Left forelimb (tissue), 1 donor: Measurements from ENCODE around the gene PCDHGA11.
"Not testable (repeated sequence)": the region's sequence is repeated elsewhere in the genome, so short reads cannot be mapped to it uniquely, and the experiment has no call there.

Experiments used
- DNase-seq: peaks from one replicate; pipeline ENCODE4 v3.0.0-alpha.2; 2018; ENCODE audit warnings: low spot score

PCDHGA11 gene

DNA sequence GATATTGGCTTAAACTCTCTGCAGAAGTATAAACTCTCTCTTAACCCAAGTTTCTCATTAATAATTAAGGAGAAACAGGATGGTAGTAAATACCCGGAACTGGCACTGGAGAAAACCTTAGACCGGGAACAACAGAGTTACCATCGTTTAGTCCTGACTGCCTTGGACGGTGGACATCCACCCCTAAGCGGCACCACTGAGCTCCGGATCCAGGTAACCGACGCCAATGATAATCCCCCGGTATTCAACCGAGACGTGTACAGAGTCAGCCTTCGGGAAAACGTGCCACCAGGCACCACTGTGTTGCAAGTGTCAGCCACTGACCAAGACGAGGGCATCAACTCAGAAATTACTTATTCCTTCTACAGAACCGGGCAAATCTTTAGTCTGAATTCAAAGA is 22.2 kb upstream of the PCDHGA11 start:
- DNase-seq, result no peak

DNA sequence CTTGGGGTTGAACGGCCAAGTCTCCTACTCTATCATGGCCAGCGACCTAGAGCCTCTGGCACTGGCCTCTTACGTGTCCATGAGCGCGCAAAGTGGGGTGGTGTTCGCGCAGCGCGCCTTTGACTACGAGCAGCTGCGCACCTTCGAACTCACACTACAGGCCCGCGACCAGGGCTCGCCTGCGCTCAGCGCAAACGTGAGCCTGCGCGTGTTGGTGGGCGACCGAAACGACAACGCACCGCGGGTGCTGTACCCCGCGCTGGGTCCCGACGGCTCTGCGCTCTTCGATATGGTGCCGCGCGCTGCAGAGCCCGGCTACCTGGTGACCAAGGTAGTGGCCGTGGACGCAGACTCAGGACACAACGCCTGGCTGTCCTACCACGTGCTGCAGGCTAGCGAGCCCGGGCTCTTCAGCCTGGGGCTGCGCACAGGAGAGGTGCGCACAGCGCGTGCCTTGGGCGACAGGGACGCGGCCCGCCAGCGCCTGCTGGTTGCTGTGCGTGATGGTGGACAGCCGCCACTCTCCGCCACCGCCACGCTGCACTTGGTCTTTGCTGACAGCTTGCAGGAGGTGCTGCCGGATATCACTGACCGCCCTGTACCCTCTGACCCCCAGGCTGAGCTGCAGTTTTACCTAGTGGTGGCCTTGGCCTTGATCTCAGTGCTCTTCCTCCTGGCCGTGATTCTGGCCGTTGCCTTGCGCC is 21.1 kb upstream of the PCDHGA11 start:
- no peak for DNase-seq

DNA sequence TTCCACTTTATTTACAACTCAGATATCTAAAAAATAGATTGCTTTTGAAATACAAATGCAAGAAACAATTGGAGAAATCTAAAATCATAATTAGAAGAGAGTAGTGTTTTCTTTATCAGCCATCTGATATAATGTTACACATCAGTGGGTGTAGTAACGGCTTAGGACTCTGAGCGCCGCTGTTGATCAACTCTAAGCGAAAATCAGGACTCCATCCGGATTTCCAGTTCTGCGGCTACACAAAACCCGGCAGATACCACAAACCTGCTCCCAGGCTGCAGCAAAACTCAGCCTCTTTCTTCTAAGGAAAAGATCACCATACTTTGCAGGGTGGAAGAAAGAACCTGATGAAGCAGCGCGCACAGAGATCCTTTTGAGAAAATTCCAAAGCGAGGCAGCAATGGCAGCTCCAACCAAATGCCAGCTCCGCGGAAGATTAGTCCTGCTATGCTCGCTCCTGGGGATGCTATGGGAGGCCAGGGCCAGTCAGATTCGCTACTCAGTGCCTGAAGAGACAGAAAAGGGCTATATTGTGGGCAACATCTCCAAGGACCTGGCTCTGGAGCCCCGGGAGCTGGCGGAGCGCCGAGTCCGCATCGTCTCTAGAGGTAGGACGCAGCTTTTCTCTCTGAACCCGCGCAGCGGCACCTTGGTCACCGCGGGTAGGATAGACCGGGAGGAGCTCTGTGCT is 18.2 kb upstream of the PCDHGA11 start, which contains the start of gene PCDHGA9:
PCDHGA9 (plus strand) TSS at position 226 of the 691 bp plus-strand sequence; CDS start at position 401, 175 bp downstream.
- no peak for DNase-seq

DNA sequence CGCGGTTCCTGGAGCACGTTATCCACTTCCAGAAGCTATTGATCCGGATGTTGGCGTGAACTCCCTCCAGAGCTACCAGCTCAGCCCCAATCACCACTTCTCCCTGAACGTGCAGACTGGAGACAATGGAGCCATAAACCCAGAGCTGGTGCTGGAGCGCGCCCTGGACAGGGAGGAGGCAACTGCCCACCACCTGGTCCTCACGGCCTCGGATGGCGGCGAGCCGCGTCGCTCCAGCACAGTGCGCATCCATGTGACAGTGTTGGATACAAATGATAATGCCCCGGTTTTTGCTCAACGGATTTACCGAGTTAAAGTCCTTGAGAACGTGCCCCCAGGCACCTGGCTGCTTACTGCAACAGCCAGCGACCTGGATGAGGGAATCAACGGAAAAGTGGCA is 17.5 kb upstream of the PCDHGA11 start:
- DNase-seq, result no peak

DNA sequence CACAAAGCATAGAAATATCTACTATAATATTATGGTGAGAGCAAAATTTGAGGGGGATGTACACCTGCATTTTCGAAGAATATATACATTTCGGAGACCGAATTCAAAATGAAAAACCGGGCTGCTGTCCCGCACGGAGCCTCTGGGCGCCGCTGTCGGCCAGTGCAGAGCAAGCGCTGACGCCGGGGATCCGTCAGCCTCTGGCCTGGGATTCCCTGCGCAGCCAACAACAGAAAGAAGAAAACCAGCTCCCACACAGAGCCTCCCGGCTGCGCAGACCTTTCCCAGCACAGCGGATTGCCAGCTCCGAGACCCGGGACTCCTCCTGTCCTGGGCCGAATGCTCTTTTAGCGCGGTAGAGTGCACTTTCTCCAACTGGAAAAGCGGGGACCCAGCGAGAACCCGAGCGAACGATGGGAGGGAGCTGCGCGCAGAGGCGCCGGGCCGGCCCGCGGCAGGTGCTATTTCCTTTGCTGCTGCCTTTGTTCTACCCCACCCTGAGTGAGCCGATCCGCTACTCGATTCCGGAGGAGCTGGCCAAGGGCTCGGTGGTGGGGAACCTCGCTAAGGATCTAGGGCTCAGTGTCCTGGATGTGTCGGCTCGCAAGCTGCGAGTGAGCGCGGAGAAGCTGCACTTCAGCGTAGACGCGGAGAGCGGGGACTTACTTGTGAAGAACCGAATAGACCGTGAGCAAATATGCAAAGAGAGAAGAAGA is 12.9 kb upstream of the PCDHGA11 start, which contains the start of gene PCDHGB6:
PCDHGB6 (plus strand) TSS at position 232 of the 716 bp plus-strand sequence; CDS start at position 414, 182 bp downstream.
- DNase-seq, result not testable (repeated sequence)

DNA sequence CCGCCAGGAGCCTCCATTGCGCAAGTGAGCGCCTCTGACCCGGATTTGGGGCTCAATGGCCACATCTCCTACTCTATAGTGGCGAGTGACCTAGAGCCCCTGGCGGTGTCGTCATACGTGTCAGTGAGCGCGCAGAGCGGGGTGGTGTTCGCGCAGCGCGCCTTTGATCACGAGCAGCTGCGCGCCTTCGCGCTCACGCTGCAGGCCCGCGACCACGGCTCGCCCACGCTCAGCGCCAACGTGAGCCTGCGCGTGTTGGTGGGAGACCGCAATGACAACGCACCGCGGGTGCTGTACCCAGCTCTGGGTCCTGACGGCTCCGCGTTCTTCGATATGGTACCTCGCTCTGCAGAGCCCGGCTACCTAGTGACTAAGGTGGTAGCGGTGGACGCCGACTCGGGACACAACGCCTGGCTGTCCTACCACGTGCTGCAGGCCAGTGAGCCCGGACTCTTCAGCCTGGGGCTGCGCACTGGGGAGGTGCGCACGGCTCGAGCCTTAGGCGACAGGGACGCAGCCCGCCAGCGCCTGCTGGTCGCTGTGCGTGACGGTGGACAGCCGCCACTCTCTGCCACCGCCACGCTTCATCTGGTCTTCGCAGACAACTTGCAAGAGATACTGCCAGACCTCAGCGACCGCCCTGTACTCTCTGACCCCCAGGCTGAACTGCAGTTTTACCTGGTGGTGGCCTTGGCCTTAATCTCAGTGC is 11.1 kb upstream of the PCDHGA11 start:
- DNase-seq, result no peak

DNA sequence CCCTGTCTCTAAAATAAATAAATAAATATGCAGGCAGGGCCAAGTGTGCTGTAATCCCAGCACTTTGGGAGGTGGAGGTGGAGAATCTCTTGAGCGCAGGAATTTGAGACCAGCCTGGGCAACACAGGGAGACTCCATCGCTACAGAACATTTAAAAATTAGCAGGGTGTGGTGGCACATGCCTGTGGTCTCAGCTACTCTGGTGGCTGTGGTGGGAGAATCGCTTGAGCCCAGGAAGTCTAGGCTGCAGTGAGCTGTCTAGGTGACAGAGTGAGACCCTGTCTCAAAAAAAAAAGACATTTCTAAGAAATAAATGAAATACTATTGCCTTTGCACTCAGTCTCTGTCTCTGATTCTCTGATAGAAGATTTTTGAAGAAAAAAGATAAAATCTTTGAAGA is 9.3 kb upstream of the PCDHGA11 start:
- no peak for DNase-seq

DNA sequence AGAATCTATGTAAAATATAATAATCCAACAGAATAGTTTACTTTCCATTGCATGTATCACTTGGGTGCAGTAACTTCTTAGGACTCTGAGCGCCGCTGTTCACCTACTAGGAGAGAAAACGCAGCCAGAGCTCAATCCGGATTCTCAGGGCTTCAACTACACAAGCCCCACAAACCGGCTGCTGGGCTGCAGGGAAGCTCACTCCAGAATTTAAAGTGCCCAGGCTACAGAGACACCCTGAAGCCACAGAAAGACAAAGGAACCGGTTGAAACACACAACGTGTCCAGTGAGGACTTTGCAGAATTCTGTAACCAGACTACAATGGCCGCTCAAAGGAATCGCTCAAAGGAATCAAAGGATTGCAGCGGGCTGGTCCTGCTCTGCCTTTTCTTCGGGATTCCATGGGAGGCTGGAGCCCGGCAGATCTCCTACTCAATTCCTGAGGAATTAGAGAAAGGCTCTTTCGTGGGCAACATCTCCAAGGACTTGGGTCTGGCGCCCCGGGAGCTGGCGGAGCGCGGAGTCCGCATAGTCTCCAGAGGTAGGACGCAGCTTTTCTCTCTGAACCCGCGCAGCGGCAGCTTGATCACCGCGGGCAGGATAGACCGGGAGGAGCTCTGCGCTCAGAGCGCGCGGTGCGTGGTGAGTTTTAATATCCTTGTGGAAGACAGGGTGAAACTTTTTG is 7.9 kb upstream of the PCDHGA11 start, which contains the start of gene PCDHGA10:
PCDHGA10 (plus strand) TSS at position 134 of the 686 bp plus-strand sequence; CDS start at position 323, 189 bp downstream.
- no peak for DNase-seq

DNA sequence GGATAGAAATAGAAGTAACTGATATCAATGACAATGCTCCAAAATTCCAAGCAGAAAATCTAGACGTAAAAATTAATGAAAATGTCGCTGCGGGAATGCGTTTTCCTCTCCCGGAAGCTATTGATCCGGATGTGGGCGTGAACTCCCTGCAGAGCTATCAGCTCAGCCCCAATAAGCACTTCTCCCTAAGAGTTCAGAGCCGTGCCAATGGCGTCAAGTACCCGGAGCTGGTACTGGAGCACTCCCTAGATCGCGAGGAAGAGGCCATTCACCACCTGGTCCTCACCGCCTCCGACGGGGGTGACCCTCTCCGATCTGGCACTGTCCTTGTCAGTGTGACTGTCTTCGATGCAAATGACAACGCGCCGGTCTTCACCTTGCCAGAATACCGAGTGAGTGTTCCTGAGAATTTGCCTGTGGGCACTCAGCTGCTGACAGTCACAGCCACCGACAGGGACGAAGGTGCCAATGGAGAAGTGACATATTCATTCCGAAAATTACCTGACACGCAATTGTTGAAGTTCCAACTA is 7.2 kb upstream of the PCDHGA11 start:
- no peak for DNase-seq

DNA sequence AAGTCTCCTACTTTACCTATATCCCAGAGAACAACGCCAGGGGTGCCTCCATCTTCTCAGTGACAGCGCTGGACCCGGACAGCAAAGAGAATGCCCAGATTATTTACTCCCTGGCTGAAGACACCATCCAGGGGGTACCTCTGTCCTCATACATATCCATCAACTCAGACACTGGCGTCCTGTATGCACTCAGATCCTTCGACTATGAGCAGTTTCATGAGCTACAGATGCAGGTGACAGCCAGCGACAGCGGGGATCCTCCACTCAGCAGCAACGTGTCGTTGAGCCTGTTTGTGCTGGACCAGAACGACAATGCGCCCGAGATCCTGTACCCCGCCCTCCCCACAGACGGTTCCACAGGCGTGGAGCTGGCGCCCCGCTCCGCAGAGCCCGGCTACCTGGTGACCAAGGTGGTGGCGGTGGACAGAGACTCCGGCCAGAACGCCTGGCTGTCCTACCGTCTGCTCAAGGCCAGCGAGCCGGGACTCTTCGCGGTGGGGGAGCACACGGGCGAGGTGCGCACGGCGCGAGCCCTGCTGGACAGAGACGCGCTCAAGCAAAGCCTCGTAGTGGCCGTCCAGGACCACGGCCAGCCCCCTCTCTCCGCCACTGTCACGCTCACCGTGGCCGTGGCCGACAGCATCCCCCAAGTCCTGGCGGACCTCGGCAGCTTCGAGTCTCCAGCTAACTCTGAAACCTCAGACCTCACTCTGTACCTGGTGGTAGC is 6.1 kb upstream of the PCDHGA11 start:
- DNase-seq, result not testable (repeated sequence)

DNA sequence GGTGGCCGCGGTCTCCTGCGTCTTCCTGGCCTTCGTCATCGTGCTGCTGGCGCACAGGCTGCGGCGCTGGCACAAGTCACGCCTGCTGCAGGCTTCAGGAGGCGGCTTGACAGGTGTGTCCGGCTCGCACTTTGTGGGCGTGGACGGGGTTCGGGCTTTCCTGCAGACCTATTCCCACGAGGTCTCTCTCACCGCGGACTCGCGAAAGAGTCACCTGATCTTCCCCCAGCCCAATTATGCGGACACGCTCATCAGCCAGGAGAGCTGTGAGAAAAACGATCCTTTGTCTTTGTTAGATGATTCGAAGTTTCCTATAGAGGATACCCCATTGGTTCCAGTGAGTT is 5.6 kb upstream of the PCDHGA11 start:
- not testable (repeated sequence) for DNase-seq

DNA sequence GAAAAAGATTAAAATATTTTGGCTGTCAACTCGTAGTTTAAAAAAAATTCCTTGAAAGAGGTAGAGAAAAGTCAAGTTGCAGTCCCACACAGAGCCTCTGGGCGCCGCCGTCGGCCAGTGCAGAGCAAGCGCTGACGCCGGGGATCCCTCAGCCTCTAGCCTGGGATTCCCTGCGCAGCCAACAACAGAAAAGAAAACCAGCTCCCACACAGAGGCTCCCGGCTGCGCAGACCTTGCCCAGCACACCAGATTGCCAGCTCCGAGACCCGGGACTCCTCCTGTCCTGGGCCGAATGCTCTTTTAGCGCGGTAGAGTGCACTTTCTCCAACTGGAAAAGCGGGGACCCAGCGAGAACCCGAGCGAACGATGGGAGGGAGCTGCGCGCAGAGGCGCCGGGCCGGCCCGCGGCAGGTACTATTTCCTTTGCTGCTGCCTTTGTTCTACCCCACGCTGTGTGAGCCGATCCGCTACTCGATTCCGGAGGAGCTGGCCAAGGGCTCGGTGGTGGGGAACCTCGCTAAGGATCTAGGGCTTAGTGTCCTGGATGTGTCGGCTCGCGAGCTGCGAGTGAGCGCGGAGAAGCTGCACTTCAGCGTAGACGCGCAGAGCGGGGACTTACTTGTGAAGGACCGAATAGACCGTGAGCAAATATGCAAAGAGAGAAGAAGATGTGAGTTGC is 3.2 kb upstream of the PCDHGA11 start, which contains the start of gene PCDHGB7:
PCDHGB7 (plus strand) TSS at position 184 of the 679 bp plus-strand sequence; CDS start at position 367, 183 bp downstream.
- DNase-seq, result not testable (repeated sequence)

DNA sequence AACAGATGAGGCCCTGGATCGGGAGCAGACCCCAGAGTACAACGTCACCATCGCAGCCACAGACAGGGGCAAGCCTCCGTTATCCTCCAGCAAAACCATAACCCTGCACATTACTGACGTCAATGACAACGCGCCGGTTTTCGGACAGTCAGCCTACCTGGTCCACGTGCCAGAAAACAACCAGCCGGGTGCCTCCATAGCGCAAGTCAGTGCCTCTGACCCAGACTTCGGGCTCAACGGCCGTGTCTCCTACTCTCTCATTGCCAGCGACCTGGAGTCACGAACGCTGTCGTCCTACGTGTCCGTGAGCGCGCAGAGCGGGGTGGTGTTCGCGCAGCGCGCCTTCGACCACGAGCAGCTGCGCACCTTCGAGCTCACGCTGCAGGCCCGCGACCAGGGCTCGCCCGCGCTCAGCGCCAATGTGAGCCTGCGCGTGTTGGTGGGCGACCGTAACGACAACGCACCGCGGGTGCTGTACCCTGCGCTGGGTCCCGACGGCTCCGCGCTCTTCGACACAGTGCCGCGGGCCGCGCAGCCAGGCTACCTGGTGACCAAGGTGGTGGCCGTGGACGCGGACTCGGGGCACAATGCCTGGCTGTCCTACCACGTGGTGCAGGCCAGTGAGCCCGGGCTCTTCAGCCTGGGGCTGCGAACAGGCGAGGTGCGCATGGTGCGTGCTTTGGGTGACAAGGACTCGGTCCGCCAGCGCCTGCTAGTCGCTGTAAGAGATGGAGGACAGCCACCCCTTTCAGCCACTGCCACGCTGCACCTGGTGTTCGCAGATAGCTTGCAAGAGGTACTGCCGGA is 1.6 kb upstream of the PCDHGA11 start:
- DNase-seq, result no peak

DNA sequence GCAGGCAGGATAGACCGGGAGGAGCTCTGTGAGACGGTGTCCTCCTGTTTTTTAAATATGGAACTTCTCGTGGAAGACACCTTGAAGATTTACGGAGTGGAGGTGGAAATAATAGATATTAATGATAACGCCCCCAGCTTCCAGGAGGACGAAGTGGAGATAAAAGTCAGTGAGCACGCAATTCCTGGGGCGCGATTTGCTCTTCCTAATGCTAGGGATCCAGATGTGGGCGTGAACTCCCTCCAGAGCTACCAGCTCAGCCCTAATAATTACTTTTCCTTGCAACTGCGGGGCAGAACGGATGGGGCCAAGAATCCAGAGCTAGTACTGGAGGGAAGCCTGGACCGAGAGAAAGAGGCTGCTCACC is 621 bp downstream of the PCDHGA11 start:
- no peak for DNase-seq

DNA sequence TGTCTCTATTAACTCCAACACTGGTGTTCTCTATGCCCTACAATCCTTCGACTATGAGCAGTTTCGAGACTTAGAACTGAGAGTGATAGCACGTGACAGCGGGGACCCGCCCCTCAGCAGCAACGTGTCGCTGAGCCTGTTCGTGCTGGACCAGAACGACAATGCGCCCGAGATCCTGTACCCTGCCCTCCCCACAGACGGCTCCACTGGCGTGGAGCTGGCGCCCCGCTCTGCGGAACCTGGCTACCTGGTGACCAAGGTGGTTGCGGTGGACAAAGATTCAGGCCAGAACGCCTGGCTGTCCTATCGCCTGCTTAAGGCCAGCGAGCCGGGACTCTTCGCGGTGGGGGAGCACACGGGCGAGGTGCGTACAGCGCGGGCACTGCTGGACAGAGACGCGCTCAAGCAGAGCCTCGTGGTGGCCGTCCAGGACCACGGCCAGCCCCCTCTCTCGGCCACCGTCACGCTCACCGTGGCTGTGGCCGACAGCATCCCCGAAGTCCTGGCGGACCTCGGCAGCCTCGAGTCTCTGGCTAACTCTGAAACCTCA is 2.0 kb downstream of the PCDHGA11 start:
- no peak for DNase-seq

DNA sequence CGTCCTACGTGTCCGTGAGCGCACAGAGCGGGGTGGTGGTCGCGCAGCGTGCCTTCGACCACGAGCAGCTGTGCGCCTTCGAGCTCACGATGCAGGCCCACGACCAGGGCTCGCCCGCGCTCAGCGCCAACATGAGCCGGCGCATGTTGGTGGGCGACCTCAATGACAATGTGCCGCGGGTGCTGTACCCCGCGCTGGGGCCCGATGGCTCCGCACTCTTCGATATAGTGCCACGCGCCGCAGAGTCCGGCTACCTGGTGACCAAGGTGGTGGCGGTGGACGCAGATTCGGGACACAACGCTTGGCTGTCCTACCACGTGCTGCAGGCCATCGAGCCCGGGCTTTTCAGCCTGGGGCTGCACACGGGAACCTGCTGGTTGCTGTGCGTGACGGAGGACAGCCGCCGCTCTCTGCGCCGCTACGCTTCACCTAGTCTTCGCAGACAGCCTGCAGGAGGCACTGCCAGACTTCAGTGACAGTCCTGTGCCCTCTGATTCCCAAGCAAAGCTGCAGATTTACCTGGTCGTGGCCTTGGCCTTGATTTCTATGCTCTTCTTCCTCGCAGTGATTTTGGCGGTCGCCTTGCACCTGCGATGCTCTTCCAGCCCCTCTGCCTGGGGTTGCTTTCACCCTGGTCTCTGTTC is 7.1 kb downstream of the PCDHGA11 start:
- DNase-seq, result no peak

DNA sequence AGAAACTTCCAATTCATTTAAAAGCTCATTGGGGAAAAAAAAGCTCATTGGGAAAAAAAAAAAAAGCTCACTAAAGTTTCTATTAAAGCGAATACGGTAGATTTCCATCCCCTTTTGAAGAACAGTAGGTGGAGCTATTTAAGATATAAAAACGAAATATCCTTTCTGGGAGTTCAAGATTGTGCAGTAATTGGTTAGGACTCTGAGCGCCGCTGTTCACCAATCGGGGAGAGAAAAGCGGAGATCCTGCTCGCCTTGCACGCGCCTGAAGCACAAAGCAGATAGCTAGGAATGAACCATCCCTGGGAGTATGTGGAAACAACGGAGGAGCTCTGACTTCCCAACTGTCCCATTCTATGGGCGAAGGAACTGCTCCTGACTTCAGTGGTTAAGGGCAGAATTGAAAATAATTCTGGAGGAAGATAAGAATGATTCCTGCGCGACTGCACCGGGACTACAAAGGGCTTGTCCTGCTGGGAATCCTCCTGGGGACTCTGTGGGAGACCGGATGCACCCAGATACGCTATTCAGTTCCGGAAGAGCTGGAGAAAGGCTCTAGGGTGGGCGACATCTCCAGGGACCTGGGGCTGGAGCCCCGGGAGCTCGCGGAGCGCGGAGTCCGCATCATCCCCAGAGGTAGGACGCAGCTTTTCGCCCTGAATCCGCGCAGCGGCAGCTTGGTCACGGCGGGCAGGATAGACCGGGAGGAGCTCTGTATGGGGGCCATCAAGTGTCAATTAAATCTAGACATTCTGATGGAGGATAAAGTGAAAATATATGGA is 9.7 kb downstream of the PCDHGA11 start, which contains the start of gene PCDHGA12:
PCDHGA12 (plus strand) TSS at position 176 of the 782 bp plus-strand sequence; CDS start at position 429, 253 bp downstream.
- DNase-seq, result no peak
